VCaP (cell line): ENCODE results near the gene MNDA.

Experiments used
- H3K27ac ChIP-seq: fragments of 450-650 bp; 2 replicates; pipeline ENCODE4 v1.5.1; 2017
- CTCF ChIP-seq: fragments of 450-650 bp; conservative IDR thresholded peaks from 2 replicates; pipeline ENCODE4 v1.5.1; 2017; ENCODE audit warnings: mild to moderate bottlenecking, moderate library complexity

The MNDA gene

GRCh38 chr1:158830904-158831507, at the start of gene MNDA:
Gene MNDA, plus strand, starts transcription at chr1:158831351. Its CDS starts 10,803 bp downstream, at chr1:158842154.
- no peak within 1 kb of the TSS for H3K27ac ChIP-seq
- TF ChIP-seq CTCF = no peak

- no peak overlapping the region for H3K27ac ChIP-seq
- TF ChIP-seq CTCF = no peak
These were observed 37.5 kb upstream of the MNDA start for GRCh38 chr1:158793604-158794003.

- H3K27ac ChIP-seq = no peak overlapping the region
- TF ChIP-seq CTCF = no peak
These were observed 36.9 kb upstream of the MNDA start for GRCh38 chr1:158794247-158794646.

- no peak overlapping the region for H3K27ac ChIP-seq
- TF ChIP-seq CTCF = peak; percentile 53; the same call in 1 of the 2 replicates
These were observed 32.6 kb upstream of the MNDA start for GRCh38 chr1:158798531-158798930.

GRCh38 chr1:158799689-158800088, 31.5 kb upstream of the MNDA start:
- H3K27ac ChIP-seq = no peak overlapping the region
- TF ChIP-seq CTCF = no peak

- TF ChIP-seq CTCF = no peak
- no peak overlapping the region for H3K27ac ChIP-seq
These were observed 30.6 kb upstream of the MNDA start for GRCh38 chr1:158800526-158800925.

GRCh38 chr1:158801396-158801795, 29.8 kb upstream of the MNDA start:
- no peak for TF ChIP-seq CTCF
- H3K27ac ChIP-seq = no peak overlapping the region
